Measurements from ENCODE around the gene TAS2R10. TPM values are rescaled to one million over a fixed set of nuclear protein-coding genes. Genes with fewer than 3 reads are reported as not detected.

The TAS2R10 gene
- total RNA-seq, 1 experiment from 2014 or later, result 1.7 TPM

DNA sequence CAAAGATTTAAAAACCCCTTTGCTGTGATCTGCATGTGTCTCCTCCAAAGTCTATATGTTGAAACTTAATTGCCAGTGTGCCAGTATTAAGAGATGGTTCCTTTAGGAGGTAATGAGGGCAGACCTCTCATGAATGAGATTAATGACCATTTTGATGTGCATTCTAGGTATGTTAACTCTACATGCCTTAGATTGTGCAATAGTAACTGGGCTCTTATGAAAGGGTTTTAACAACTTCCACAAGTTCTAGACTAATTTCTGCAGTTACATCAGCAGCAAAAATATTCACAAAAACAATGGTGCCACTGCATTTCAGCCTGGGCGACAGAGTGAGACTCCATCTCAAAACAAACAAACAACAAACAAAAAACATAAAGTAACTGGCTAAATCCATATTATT is 3.8 kb upstream of the TAS2R10 start:
- no peaks in the 10 kb centered on the region for H3K27me3 Mint-ChIP-seq (ENCODE audit: unreplicated experiment)
- CTCF ChIA-PET, result no interaction called here
- intact Hi-C loops (cut with micrococcal nuclease; ENCODE audit: unreplicated experiment), result no loop called here
- H3K4me1 Mint-ChIP-seq (ENCODE audit: low read depth, unreplicated experiment), result no peaks in the 10 kb centered on the region
- BruUV-seq (replicated peaks), result no TSS peak
- no peak overlapping the region for H3K27ac Mint-ChIP-seq (ENCODE audit: unreplicated experiment)
- no peak overlapping the region for H3K4me3 Mint-ChIP-seq (ENCODE audit: low read depth, unreplicated experiment)
- H3K36me3 Mint-ChIP-seq (ENCODE audit: insufficient read depth, unreplicated experiment), result no peaks in the 10 kb centered on the region
- no peaks in the 10 kb centered on the region for H3K9me3 Mint-ChIP-seq (ENCODE audit: low read depth, unreplicated experiment)
- TF ChIP-seq, protein P1, sequence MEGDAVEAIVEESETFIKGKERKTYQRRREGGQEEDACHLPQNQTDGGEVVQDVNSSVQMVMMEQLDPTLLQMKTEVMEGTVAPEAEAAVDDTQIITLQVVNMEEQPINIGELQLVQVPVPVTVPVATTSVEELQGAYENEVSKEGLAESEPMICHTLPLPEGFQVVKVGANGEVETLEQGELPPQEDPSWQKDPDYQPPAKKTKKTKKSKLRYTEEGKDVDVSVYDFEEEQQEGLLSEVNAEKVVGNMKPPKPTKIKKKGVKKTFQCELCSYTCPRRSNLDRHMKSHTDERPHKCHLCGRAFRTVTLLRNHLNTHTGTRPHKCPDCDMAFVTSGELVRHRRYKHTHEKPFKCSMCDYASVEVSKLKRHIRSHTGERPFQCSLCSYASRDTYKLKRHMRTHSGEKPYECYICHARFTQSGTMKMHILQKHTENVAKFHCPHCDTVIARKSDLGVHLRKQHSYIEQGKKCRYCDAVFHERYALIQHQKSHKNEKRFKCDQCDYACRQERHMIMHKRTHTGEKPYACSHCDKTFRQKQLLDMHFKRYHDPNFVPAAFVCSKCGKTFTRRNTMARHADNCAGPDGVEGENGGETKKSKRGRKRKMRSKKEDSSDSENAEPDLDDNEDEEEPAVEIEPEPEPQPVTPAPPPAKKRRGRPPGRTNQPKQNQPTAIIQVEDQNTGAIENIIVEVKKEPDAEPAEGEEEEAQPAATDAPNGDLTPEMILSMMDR (IDR thresholded peaks at IDR 0.05; ENCODE audit: unreplicated experiment), result no peak
- no peak for DNase-seq

DNA sequence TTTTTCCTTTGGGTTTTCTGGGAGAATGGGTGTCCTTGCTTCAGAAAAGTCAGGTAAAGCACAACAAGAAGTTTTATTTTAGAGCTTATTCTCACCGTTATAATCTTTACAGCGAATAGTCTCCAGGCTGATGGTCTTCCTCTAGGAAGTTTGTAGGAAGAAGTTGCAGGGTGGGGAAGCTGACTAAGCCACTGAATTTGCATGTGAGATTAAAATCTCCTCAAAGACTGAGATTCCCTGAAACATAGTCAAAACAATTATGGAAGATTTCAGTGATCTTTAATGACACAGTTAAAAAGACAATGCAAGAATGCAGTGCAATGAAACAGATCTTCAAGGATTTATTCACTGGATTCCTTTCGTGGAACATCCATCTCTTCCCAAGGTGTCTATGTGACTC is 1.2 kb downstream of the TAS2R10 start:
- Mint-ChIP-seq H3K27ac (ENCODE audit: unreplicated experiment) (no peak overlapping the region), H3K36me3 (ENCODE audit: insufficient read depth, unreplicated experiment) (no peaks in the 10 kb centered on the region), H3K27me3 (ENCODE audit: unreplicated experiment) (no peaks in the 10 kb centered on the region), H3K4me1 (ENCODE audit: low read depth, unreplicated experiment) (no peaks in the 10 kb centered on the region), H3K4me3 (ENCODE audit: low read depth, unreplicated experiment) (no peak overlapping the region), H3K9me3 (ENCODE audit: low read depth, unreplicated experiment) (no peaks in the 10 kb centered on the region)
- TF ChIP-seq, protein P1 (IDR thresholded peaks at IDR 0.05; ENCODE audit: unreplicated experiment), result no peak
- no TSS peak for BruUV-seq (replicated peaks)
- no peak for DNase-seq
- CTCF ChIA-PET, result no interaction called here
- intact Hi-C loops (cut with micrococcal nuclease; ENCODE audit: unreplicated experiment), result no loop called here

DNA sequence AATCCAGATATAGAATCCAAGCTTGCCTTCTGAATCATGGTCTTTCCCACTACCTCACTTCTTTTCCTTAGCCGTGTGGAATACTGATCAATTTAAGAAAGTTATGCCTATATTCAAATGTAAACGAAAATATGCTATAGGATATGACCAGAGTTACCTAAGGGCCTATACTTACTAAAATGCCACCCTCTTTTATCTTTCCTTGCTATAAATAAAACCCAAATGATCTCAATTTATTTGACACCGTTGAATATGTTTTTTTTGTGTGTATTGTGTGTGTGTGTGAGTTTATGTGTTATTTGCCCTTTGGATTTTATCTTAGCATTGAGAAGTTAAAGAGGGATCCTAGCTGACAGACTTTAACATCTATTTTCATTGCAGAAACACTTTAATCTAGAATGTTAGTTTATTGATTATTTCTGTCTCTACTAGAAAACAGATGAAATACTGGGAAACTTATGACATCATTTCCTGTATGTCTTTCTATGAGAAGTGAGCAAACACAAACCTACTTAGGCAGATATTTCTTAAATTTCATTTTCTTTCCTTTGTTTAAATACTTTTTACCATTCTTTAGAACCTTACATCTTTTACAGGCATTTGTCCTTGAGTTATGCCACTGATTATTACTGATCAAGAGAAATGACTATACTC is 14.1 kb downstream of the TAS2R10 start:
- Mint-ChIP-seq H3K9me3 (ENCODE audit: low read depth, unreplicated experiment) (no peaks in the 10 kb centered on the region), H3K27me3 (ENCODE audit: unreplicated experiment) (no peaks in the 10 kb centered on the region), H3K4me3 (ENCODE audit: low read depth, unreplicated experiment) (no peak overlapping the region), H3K36me3 (ENCODE audit: insufficient read depth, unreplicated experiment) (no peaks in the 10 kb centered on the region), H3K4me1 (ENCODE audit: low read depth, unreplicated experiment) (no peaks in the 10 kb centered on the region), H3K27ac (ENCODE audit: unreplicated experiment) (no peak overlapping the region)
- intact Hi-C loops (cut with micrococcal nuclease; ENCODE audit: unreplicated experiment), result no loop called here
- CTCF ChIA-PET, result no interaction called here
- no TSS peak for BruUV-seq (replicated peaks)
- TF ChIP-seq, protein P1 (IDR thresholded peaks at IDR 0.05; ENCODE audit: unreplicated experiment), result no peak
- no peak for DNase-seq

DNA sequence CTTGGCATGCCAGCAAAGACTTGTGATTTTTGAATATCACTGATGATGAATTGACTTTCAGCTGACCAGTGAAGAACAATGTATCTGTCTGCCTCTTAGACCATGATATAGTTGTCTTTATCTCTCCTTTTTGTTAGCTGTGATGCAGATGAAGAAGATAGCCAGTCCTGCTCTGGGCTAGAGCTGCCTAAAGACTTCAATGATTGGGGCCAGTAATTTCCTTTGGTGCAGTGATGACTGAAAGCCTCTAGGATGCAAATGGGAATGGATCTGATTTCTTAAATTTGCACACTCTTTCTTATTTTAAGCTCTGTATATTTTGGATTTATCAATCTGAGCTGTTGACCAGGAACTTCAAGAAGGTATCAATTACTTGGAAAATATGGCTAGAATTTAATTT is 16.1 kb downstream of the TAS2R10 start, which contains the start of gene TAS2R9:
Gene TAS2R9 (minus strand): TSS at position 101 of the 400 bp plus-strand sequence. CDS start 93 bp downstream, at position 8.
- Mint-ChIP-seq H3K36me3 (ENCODE audit: insufficient read depth, unreplicated experiment) (no peaks in the 10 kb centered on the region), H3K27me3 (ENCODE audit: unreplicated experiment) (no peaks in the 10 kb centered on the region), H3K4me1 (ENCODE audit: low read depth, unreplicated experiment) (no peaks in the 10 kb centered on the region), H3K9me3 (ENCODE audit: low read depth, unreplicated experiment) (no peaks in the 10 kb centered on the region), H3K4me3 (ENCODE audit: low read depth, unreplicated experiment) (no peak within 1 kb of the TSS), H3K27ac (ENCODE audit: unreplicated experiment) (no peak within 1 kb of the TSS)
- intact Hi-C loops (cut with micrococcal nuclease; ENCODE audit: unreplicated experiment), result no loop called here
- no peak for DNase-seq
- CTCF ChIA-PET, result no interaction called here
- BruUV-seq (replicated peaks), result no TSS peak
- TF ChIP-seq, protein P1 (IDR thresholded peaks at IDR 0.05; ENCODE audit: unreplicated experiment), result no peak

All from Calu3 (cell line).